ENCODE measurements around the gene BABAM2. TPM values are rescaled to one million over a fixed set of nuclear protein-coding genes. Genes with fewer than 3 reads are reported as not detected.
"Not testable (repeated sequence)": the region's sequence is repeated elsewhere in the genome, so short reads cannot be mapped to it uniquely, and the experiment has no call there.

Gene BABAM2
- total RNA-seq, 2 experiments from 2014 or later: 66.8 to 68.4 TPM

DNA sequence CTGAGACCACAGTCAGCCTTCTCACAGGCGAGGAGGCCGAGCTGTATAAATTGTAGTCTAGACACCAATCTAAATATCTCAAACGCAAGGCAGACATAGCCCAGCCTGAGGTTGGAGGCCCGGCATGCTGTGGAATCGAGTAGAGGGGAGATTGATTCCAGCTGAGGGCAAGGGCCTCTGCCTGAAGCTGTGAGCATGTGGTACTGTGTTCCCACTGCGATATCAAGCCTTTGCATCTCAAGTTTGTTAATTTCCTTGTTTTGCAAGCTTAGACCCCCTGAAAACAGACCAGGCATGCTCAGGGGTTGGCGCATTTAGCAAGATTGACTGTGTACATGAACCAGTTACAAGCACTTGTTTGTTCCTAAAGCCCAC is 437.0 kb downstream of the BABAM2 start:
- DNase-seq: no peak
- no peaks in the 10 kb centered on the region for H3K9me3 Mint-ChIP-seq
- ChIA-PET CTCF (no interaction called here), POLR2A (interaction anchor here (1.1 kb wide), 1 partner anchor 624 kb away, joined by 3 read pairs; no protein-coding TSS in a partner anchor)
- H3K27ac Mint-ChIP-seq: no peak overlapping the region
- H3K4me3 Mint-ChIP-seq: no peak overlapping the region
- intact Hi-C loops (cut with micrococcal nuclease): no loop called here
- ATAC-seq: no peak
- TF ChIP-seq, protein P1, sequence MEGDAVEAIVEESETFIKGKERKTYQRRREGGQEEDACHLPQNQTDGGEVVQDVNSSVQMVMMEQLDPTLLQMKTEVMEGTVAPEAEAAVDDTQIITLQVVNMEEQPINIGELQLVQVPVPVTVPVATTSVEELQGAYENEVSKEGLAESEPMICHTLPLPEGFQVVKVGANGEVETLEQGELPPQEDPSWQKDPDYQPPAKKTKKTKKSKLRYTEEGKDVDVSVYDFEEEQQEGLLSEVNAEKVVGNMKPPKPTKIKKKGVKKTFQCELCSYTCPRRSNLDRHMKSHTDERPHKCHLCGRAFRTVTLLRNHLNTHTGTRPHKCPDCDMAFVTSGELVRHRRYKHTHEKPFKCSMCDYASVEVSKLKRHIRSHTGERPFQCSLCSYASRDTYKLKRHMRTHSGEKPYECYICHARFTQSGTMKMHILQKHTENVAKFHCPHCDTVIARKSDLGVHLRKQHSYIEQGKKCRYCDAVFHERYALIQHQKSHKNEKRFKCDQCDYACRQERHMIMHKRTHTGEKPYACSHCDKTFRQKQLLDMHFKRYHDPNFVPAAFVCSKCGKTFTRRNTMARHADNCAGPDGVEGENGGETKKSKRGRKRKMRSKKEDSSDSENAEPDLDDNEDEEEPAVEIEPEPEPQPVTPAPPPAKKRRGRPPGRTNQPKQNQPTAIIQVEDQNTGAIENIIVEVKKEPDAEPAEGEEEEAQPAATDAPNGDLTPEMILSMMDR (IDR thresholded peaks at IDR 0.05): no peak
- H3K27me3 Mint-ChIP-seq: no peaks in the 10 kb centered on the region
- H3K36me3 Mint-ChIP-seq (ENCODE audit: low read depth): peaks cover 9% of the 10 kb centered on the region
- peaks cover 25% of the 10 kb centered on the region for H3K4me1 Mint-ChIP-seq (ENCODE audit: low read depth)

DNA sequence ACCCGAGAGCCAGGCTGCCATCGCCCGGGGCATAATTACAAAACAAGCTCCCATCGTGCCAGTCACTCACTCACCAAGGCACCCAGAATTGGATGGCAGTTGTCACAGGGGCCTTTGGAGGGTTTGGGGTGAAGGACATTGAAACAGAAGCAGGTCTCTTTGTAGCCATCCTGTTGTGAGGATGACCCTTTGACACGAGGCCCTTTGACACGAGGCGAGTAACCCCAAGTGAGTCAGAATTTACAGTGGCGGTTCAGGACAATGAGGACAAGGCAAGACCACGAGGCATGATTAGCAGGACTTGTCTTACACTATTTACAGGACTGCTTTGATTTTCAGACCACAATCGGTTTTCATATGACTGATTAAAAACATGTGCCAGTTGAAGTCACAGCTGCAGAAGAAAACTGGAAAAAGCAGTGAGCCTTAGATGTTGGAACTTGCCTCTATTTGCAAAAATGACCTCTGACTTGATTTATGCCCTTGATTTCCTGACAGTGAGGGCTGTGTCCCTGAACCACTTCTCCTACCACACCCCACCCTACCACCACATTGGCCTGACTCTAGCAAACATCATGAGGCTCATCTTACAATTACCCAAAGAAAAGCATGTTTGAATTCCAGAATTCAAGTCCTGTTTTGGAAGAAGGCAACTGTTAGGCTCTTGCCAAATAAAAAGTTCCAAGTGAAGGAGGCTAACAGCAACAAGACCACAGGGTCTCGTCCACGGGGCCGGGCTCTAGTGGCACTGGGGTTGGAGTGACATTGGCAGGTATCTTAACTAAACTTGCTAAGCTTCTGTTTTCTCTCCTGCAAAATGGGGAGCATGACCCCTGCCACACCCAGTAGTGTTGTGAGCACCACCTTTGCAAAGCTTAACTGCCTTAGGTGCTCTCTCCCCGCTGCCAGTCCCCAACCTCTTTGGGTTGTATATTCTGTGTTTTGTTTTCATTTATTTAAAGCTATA is 437.7 kb downstream of the BABAM2 start:
- H3K4me3 Mint-ChIP-seq: no peak overlapping the region

DNA sequence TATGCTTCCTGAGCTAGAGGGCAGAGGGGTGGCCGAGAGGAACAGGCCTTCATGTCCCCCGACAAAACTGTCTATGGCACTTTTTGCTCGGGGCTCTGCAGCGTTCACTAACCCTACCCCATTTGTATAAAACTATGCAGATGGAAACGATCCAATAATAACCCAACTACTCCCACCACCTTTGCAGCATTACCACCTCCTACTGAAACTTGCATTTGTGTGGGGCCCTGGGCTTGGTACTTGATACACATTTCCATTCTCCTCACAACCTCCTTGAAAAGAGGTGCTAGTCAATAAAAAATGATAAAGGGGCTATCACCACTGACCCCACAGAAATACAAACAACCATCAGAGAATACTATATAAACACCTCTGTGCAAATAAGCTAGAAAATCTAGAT is 438.7 kb downstream of the BABAM2 start:
- Mint-ChIP-seq H3K36me3 (ENCODE audit: low read depth) (peaks cover 9% of the 10 kb centered on the region), H3K27me3 (no peaks in the 10 kb centered on the region), H3K4me1 (ENCODE audit: low read depth) (peaks cover 25% of the 10 kb centered on the region), H3K9me3 (no peaks in the 10 kb centered on the region), H3K4me3 (no peak overlapping the region), H3K27ac (no peak overlapping the region)
- CTCF ChIA-PET: interaction anchor here (1.3 kb wide), 2 partner anchors 16 to 26 kb away, joined by 3 read pairs; no protein-coding TSS in a partner anchor
- intact Hi-C loops (cut with micrococcal nuclease): no loop called here
- ATAC-seq (no peak), DNase-seq (no peak)
- POLR2A ChIA-PET: no interaction called here
- TF ChIP-seq, protein P1 (IDR thresholded peaks at IDR 0.05): no peak

More for the DNA sequence above, 437.7 kb downstream of the BABAM2 start:
- Mint-ChIP-seq H3K9me3 (no peaks in the 10 kb centered on the region), H3K36me3 (ENCODE audit: low read depth) (peaks cover 9% of the 10 kb centered on the region), H3K27me3 (no peaks in the 10 kb centered on the region), H3K27ac (no peak overlapping the region), H3K4me1 (ENCODE audit: low read depth) (peaks cover 25% of the 10 kb centered on the region)
- ATAC-seq: no peak
- POLR2A ChIA-PET: no interaction called here
- CTCF ChIA-PET: interaction anchor here (1.3 kb wide), 2 partner anchors 15 to 25 kb away, joined by 3 read pairs; no protein-coding TSS in a partner anchor
- TF ChIP-seq, protein P1 (IDR thresholded peaks at IDR 0.05): no peak
- DNase-seq: no peak
- intact Hi-C loops (cut with micrococcal nuclease): no loop called here

DNA sequence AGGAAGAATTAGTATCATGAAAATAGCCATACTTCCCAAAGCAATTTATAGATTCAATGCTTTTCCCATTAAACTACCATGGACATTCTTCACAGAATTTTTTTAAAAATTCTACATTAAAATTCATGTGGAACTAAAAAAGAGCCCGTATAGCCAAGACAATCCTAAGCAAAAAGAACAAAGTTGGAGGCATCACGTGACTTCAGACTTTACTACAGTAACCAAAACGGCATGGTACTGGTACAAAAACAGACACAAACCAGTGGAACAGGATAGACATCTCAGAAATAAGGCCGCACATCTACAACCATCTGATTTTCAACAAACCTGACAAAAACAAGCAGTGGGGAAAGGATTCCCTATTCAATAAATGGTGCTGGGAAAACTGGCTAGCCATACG is 440.2 kb downstream of the BABAM2 start:
- not testable (repeated sequence) for H3K36me3 Mint-ChIP-seq (ENCODE audit: low read depth); H3K4me3 Mint-ChIP-seq

DNA sequence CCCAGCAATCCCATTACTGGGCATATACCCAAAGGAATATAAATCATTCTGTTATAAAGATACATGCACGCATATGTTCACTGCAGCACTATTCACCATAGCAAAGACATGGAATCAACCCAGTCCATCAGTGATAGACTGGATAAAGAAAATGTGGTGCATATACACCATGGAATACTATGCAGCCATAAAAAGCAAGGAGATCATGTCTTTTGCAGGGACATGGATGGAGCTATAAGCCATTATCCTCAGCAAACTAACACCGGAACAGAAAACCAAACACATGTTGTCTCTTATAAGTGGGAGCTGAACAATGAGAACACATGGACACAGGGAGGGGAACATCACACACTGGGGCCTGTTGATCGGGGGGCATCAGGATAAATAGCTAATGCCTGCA is 441.3 kb downstream of the BABAM2 start:
- DNase-seq; H3K27me3 Mint-ChIP-seq; H3K27ac Mint-ChIP-seq; ATAC-seq; H3K4me1 Mint-ChIP-seq (ENCODE audit: low read depth); H3K9me3 Mint-ChIP-seq; CTCF ChIA-PET; H3K36me3 Mint-ChIP-seq (ENCODE audit: low read depth); intact Hi-C loops (cut with micrococcal nuclease); H3K4me3 Mint-ChIP-seq; POLR2A ChIA-PET: not testable (repeated sequence)

More for the DNA sequence above, 440.2 kb downstream of the BABAM2 start:
- DNase-seq; CTCF ChIA-PET; ATAC-seq; H3K9me3 Mint-ChIP-seq; H3K27ac Mint-ChIP-seq; H3K27me3 Mint-ChIP-seq; intact Hi-C loops (cut with micrococcal nuclease): not testable (repeated sequence)
- peaks cover 18% of the 10 kb centered on the region for H3K4me1 Mint-ChIP-seq (ENCODE audit: low read depth)
- POLR2A ChIA-PET: interaction anchor here (0.7 kb wide), 1 partner anchor 1285 kb away, joined by 3 read pairs; no protein-coding TSS in a partner anchor

DNA sequence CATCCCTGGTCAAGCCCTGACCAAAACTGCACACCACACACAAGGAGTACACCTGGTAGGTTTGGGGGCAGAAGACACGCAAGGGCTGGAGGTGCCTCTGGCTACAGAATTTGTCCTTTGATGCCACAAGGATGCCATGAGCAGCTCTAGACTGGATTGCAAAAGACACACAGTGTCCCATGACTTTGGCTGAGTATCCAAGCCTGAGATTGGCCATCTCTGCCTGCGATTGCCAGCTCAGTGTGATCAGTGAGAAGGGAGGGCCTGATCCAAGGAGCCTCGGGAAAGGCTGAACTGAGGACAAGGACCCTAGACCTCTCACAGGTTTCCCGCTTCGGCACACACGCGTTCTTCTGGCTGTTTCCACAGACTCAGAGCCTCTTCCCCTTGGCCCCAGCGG is 442.2 kb downstream of the BABAM2 start:
- CTCF ChIA-PET: no interaction called here
- intact Hi-C loops (cut with micrococcal nuclease): no loop called here
- peaks cover 7% of the 10 kb centered on the region for H3K36me3 Mint-ChIP-seq (ENCODE audit: low read depth)
- H3K4me1 Mint-ChIP-seq (ENCODE audit: low read depth): peaks cover 7% of the 10 kb centered on the region
- H3K27me3 Mint-ChIP-seq: no peaks in the 10 kb centered on the region
- TF ChIP-seq, protein P1 (IDR thresholded peaks at IDR 0.05): no peak
- H3K9me3 Mint-ChIP-seq: no peaks in the 10 kb centered on the region
- DNase-seq (no peak), ATAC-seq (no peak)
- POLR2A ChIA-PET: interaction anchor here (0.5 kb wide), 1 partner anchor 8 kb away, joined by 3 read pairs; no protein-coding TSS in a partner anchor
- no peak overlapping the region for H3K4me3 Mint-ChIP-seq
- H3K27ac Mint-ChIP-seq: no peak overlapping the region
